ENCODE data around the gene UGT1A10. TPM values are rescaled to one million over a fixed set of nuclear protein-coding genes. Genes with fewer than 3 reads are reported as not detected.

The UGT1A10 gene
- polyA plus RNA-seq, 12 donors = not detected

DNA sequence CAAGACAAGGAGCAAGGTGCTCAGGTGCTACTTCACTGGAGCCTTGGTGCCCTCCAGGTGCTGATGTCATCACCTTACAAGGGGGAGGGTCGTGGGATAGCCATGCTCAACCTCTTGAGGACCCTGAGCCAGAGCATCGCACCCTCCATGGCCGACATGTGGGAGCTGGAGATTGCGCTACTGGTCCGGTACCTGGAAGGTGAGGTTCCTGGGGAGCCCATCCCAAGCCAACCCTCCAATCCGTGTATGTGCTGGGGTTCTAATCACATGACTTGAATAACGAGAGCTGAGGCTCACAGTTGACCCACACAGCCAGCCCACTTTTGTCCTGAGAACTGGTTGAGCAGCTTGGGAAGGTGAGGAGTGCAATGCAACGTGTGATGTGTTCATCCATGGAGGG, 167.7 kb downstream of the UGT1A10 start:
- no peak for DNase-seq

DNA sequence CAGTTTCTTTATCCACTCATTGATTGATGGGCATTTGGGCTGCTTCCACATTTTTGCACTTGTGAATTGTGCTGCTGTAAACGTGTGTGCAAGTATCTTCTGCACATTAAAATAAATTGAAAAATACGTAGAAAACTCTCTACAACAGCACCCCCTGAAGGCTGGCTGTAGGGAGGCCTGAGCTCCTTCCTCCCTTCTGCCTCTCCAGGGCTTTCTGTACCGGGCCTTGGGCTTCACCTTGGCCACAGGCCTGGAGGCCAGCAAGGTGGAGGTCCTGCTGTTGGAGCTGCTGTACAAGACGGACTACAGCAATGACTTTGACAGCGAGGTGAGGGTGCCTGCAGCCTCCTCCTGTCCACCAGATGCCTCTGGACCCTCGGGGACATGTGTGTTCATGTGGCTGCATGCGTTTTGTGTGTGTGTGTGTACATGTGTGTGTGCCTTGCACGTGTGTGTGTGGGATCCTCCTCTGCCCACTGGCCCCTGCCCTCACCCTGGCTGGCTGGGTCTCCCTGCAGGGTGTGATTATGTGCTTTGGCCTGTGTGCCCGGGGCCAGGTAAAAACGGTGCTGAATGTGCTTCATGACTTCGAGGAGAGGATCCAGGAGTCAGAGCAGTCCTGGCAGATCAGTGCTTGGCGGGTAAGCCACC, 171.1 kb downstream of the UGT1A10 start:
- DNase-seq = no peak

DNA sequence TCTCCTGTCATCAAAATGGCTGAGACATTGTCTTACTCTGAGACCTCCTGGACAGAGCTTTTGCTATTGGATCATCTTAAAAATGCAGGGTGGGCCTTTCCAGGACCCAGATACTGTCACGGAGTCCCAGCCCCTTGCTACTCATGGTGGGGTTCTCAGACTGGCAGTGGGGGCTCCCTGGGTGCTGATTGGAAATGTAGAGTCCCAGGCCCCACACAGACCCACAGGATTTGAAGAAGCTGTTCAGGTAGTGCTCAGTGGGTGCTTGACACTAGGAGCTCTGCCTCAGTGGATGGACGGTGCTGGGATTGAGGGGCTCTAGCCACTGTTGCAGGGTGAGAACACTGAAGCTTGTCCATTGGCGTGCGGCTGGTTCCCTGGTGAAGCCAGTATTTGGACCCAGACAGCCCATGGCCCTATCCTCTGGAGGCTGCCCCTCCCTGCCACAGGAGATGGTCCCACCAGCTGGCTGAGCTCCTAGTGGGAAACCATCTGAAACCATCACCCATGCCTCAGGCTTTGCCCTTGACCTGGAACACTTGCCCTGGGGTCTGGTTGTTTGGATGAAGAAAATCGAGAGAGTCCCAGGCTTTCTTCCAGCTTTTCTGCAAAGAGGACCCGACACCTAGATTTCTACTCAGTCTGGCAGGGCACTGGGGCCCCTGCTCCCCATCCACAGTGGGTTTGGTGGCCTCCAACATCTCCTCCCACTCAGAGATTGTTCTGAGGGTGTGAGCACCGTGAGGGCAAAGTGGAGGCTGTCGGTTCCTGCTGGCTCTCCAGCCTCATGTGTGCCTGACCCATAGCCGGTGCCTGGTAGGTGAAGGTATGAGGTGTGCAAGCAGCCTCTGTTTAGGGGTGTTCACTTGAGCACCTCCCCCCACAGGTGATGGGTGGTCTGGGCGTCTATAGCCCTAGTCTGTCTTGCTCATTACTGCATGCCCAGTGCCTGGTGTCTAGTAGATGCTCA, 172.0 kb downstream of the UGT1A10 start:
- DNase-seq = no peak

DNA sequence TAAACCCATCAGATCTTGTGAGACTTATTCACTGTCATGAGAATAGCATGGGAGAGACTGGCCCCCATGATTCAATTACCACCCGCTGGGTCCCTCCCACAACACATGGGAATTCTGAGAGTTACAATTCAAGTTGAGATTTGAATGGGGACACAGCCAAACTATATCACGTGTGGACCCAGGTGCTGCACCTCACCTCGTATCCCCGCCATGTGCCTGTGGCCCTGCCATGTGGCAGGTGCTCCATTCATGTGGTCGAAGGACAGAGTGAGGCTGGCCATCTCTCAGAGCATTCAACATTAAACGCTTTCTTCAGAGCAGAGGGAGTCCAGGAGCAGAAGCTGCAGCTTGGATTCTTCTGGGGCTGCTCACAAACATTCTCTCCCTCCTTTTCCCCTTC, 174.1 kb downstream of the UGT1A10 start:
- no peak for DNase-seq

DNA sequence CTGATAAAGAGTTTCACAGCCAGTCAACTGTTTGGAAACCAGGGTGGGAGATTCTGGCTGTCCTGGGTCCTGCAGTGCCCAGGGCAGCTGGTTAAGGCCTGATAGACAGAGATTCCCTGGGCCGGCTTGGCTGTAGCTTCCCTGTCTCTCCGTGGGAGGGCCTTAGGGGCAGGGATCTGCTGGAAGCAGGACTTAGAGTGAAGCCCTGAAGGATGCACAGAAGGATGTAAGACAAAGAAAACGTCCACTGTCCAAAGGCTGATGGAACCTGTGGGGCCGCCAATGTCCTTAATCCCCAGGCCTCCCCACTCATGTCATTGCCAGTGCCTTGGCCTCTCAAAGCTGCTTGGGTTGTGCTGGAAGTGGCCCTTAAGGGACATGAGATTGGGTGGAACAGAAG, 174.8 kb downstream of the UGT1A10 start:
- no peak for DNase-seq

DNA sequence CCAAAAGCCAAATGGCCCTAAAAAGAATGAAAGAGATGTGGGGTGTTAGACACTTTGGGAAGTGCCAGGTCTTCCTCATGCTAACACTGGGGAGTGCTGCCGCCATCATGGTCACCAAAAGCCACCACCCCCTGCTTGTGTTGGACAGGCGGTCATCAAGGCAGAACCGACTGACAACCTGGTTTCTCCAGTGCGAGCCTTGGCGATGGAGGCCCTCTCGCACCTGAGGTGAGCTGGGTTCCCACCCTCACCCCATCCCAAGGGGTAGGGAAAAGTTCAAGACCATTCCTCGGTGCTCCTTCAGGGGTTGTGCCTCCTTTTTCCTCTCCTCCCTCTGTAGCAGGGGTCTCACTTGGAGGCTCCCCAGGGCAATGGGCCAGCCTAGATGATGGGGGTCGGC, 175.5 kb downstream of the UGT1A10 start:
- no peak for DNase-seq

DNA sequence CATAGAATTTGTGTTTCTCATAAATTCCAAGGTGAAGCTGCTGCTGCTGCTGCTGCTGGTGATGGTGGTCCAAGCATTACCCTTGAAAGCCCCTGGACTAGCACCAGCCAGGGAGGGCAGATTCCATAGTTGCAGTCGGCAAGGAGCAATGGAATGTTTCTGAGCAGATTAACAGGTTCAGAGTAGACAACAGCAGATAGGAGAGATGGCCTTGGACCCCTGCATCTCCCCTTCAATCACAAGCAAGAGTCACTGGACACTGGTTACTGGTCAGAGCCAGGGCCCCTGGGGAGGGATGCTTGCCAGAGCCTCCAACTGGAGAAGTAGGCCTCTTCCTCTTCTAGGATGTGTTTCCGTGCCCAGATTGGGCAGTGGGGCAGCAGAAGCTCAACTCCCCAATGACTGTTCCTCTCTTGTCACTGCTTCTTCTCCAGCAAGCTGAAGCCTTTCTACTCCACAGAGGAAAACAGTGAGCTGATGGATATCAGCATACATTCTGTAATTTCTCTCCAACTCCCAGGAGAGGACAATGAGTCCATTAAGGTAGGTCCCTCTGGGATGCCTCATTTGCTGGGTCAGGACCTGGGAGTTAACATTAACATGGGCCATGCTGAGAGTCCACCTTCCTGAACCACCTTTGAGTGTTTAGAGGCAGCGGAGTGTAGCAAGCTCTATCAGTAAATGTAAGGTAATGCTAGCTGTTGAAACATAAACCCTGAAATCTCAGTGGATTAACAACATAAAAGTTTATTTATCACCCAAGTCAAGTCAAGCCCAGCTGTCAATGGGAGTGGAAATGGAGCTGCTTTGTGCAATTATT, 177.2 kb downstream of the UGT1A10 start:
- no peak for DNase-seq

DNA sequence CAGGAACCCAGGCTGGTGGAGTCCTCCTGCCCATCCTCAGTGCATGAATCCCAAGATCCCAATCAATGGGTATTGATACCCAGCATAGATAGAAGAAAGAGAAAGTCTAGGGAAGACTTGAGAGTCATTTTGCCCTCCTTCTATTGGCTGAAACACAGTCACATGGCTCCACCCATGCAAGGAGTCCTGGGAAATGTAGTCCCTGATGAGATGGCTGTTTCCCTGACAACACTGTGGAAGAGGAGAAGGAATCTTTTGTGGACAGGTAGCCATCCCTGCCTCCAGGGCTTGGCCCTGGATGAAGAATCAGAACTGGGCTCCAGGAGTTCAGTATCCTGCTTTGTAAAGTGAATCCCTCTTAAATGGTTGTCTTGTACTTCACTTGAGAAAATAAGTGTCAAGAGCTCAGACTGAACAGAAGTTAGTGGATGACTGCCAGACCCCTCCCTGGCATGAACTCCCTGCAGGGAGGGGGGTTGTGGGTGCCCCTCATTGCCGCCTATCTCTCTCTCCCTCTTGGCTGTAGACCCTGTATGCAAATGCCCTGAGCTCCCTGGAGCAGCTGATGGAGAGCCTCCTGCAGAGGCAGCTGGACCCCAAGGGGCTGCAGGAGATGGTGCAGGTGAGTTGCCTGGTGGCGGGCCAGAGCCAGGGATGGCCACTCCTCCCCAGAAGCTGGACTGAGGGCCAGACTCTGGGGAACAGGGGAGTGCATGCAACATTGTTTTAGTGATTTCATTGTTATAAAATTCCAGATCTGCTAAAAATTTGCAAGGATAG, 178.0 kb downstream of the UGT1A10 start:
- no peak for DNase-seq

DNA sequence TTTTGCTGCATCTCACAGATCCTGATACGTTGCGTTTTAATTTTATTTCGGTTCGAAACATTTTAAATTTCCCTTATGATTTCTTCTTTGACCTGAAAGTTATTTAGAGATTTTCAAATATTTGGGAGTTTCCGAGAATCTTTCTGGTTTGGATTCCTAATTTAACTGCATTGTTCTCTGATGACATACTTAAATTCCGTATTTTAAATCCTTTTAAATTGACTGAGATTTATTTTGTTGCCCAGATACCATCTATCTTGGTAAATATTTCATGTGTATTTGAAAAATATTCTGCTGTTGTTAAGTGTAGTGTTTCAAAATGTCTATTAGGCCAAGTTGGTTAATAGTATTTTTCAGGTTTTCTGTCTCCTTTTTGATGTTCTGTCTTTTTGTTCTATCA, 179.6 kb downstream of the UGT1A10 start:
- no peak for DNase-seq

DNA sequence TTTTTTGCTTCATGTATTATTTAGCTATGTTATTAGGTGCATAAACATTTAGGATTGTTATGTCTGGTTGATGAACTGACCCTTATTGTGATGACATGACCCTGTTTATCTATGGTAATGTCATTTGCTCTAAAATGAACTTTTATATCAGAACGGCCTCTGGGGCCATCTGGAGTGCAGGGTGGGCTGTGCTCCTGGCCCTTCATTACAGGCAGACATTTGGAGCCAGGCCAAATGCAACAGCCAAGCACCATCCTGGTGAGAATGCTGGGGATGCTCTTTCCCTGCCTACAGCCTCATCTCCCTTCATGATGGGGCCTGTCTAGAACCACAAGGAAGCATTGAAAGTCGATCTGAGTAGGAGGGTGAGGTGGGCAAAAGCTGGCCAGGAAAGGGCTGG, 180.1 kb downstream of the UGT1A10 start:
- DNase-seq = no peak

DNA sequence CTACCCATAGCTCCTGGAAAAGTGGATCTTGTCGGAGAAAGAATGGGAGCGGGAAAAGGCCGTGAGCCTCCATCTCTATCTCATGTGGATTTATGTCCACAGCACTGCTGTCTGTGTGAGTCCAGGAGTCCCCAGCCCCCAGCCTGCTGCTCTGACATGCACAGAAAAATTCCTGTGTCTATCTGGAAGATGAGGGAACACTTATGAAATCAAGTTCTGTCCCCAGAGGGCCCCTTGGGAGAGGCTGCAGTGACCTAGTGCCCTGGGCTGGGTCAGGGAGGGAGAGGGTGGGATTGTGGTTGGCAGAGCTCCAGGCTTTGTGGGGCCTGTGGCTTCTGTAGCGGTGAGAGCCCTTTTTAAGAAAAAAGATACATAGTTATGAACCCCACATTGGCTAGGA, 180.5 kb downstream of the UGT1A10 start:
- no peak for DNase-seq

DNA sequence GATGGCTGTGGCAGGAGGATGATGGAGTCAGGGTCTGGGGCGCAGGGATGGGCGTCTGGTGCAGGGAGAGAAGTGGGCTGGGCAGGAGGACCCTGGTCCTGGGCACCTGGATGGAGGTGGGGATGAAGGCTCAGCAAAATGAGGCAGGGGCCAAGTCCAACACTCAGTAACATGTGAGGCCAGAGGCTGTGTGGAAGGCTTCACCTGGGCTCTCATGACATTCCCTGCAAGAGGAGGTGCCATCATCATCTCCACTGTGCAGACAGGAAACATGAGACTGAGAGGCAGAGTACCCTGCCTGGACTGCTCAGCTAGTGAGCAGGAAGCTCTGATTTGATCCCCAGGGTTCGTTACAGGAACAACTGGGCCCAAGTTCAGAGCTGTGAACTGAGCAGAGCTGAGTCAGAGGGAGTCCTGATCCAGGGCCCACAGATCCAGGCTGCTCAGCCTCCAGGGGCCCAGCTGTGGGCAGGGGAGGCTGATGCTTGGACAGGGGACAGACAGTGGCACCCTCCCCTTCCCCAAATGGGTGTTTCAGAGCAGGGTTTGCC, 181.2 kb downstream of the UGT1A10 start:
- DNase-seq = no peak

DNA sequence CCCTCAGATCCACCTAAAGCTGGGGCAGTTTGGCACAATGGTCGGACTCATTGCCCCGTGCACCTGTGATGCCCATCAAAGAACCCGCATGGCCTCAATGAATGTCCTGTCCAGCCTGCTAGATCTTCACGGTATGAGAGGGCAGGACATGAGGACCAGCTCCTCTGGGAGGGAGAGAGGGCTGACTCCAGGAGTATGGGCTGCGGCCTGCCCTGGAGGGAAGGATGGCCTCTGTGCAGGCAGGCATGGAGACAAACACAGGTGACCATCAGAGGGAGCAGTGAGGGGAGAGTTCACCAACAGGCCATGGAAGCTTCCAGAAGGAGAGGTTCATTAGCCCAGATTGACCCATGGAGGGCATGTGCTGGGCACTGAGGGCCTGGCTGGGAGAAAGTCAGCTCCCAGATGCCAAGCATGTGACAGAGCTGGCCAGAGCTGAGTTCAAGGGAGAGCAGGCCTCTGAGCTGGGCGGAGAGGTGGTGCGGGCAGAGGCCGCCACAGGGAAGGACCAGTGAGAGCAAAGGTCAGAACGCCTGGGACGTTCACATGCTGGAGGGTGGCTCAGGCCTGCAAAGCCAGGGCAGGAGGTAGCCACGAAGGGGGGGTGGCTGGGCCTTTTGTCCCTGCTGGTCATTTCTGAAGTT, 181.9 kb downstream of the UGT1A10 start:
- DNase-seq = no peak

DNA sequence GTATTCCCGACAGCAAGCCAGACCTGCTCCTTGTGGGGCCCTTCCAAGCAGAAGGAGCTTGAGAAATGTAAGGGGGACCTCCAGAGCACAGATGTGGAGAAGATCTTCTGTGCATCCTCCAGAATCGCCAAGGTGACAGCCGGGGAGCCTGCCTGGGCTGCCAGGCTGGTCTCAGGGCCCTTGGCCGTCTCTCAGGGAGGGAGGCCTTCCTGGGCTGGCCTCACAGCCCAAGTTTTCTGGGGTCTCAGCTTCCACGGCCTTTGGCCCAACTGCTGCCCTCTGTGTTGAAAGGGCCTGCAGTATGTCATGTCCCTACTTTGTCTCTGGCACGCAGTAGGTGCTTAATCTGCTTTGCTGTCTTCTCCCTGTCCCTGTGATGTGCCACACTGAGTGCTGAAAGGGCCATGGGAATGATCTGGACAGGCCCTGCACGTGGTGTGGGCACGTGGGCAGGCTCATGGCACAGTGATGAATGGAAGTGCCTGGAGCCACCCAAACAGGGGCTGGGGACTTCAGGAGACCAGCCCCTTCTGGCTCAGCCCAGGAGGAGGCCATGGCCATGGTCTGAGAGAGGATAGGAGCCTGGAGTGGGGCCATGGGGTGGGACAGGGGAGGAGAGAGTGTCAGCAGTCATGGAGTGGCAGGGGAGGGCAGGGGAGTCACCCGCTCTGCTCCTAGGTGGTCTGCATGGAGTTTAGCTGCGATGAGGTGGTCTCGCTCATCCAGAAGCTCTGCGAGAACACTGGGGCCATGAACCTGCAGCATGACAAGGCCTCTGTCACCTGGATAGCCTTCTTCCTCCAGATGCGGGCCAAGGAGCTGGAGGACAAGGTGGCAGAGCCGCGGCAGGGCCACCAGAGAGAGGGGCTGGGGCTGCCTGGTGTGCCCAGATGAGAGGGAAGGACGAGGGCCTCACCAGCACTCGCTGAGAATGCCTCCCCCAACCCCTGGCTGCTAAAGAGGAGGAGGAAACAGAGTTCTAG, 182.7 kb downstream of the UGT1A10 start:
- no peak for DNase-seq

DNA sequence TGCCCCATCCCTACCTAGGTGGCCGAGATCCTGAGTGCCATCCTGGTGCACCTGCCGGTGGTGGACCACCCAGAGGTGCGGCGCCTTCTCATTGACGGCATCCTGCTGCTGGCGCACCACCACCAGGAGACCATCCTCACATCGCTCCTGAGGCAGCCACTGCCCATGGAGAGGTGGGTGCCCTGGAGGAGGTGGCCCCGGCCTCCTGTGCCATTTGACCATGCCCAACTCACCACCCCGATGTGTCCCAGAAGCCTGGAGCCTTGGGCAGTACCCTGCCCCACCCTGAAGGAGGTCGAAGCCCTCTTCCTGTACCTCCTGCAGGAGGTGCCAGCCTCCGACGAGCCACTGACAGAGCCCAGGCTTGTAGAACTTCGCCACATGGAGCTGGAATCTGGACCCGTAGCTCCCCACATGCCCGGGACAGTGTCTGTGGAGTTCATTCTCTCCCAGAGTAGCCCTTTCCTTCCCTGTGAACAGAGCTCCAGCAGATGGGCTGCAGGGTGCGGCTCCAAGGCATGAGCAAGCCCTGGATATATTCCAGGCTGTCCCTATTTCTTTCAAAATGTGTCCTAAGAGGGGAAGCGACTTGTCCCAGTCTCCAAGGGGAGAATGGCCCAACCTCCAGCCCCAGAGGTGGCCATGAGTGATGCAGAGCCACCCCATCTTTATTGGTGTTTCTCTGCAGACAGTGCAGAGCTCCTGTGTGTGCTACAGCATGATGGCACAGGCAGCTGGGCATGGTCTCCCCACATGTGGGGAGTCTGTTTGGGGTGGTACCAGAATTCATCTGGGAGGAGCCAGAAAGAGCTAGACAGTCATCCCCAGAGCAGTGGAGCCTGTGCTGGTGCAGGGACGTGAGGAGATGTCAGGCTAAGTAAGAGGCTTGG, 183.9 kb downstream of the UGT1A10 start:
- DNase-seq = no peak

DNA sequence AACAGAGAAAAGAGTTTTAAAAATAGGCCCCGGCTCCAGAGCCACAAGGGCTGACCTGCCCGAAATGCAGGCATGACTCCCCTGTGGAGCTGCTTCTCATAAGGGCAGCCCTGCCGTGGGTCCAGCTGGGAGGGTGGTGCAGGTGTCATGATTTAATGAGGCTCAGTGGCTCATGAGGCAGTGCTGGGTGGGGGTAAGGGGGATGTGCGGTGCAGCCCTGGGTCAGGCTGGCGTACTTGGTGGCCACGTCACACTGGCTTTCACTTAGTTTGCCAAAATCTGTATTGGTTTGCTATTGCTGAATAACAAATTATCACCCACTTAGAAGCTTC, 184.5 kb downstream of the UGT1A10 start:
- DNase-seq = no peak

DNA sequence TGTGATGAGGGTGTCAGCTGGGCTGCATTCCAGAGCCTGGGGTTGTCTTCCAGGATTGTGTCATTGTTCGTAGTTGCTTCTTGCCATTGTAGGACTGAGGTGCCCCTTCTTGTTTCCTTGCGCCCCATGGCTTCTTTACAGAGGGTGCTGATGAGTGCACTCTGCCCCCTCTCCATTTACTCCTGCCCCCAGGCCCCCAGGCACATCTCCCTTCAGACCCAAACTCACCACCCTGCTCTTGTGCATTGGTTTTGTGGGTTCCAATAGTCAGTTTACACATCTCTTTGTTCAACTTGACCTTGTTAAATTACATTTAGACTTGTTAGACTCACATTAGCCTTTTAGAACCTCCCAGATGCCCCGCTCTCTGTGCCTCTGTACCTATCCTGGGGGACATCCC, 184.9 kb downstream of the UGT1A10 start:
- DNase-seq = no peak

DNA sequence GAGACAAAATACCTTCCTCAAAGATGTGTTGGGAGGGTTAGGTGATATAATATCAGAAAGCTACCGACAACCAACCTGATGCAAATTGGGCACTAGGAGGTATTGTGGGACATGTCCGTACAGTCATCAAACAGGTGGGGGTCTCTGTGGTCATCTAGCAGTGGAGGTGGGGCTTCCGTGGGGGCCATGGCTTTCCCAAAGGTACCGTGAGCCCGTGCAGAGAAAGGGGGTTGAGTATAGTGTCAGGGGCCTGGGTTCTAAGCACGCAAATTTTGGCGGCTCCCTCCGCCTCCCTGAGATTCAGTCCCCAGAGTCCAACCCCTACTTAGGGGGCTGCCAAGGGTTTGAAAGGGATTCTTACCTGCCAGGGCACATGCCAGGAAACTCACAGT, 185.5 kb downstream of the UGT1A10 start:
- no peak for DNase-seq

All from muscle of arm (tissue), 12 donors.